GM19099 (cell line): ENCODE data around the gene C14orf132.

Experiments
- POLR2A ChIP-seq: IDR thresholded peaks from 3 replicates; pipeline ENCODE4 v1.6.1; 2011; ENCODE audit warnings: low read depth; ENCODE audit not compliant: insufficient read length; ENCODE audit errors: extremely low read depth

The C14orf132 gene

DNA sequence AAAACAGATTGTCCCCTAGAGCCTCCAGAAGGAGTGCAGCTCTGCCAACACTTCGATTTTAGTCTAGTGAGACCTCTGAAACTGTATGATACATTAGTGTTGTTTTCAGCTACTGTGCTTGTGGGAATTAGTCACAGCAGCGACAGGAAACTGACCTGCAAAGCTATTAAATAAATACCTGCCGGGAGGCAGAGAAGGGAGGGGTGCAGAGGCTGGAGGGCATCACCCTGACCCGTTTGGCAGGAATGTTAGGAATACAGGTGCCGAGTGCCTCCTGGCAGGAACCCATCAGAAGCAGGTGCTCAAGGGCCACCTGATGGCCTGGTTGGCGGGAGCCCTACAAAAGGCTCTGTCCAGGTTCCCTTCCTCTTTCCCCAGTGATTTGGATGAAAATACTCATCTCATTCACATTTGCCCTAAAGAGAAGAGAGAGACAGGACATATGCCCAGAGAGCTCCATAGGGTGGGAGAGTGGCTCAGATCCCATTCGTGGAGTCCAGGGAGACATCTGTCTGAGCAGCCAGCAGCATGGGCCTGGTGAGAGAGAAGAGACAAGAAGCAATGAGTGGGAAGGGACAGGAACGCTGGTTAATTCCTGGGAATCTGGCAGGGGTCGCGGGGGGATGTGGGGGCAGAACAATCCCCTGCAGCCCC is 44.6 kb downstream of the C14orf132 start:
- no peak for TF ChIP-seq POLR2A

DNA sequence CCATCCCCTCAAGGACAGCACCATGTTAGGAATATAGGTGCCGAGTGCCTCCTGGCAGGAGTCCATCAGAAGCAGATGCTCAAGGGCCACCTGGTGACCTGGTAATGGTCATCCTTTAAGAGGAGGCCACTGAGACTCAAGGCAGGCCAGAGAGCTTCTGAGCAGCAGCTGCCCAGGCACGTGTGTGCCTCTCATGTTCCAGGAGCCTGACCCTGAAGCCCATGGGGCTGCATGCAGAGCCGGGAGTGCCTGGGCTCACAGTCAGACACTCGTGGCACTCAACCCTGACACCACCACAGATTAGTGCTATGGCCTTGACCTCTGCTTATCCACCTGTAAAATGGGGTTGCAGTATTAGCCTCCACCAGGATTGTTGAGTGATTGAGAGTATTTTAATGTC is 45.6 kb downstream of the C14orf132 start:
- no peak for TF ChIP-seq POLR2A

DNA sequence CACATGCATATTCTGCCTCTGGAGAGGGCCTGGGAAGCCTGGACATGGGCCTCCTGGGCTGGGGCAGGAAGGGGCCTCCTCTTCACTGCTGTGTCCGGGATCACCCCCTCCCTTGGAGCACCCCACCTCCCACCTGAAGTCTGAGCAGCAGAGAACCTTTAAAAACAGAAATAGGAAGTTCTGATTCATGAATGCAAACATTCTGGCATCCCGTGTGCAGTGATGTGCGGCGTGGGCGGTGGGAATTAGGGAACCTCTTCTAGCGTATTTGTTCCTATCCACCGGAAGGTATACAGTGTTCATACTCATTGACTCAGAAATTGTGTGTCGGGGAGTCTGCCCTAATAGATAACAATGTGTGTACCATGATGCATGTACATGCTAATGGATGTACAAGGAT is 46.2 kb downstream of the C14orf132 start:
- no peak for TF ChIP-seq POLR2A

DNA sequence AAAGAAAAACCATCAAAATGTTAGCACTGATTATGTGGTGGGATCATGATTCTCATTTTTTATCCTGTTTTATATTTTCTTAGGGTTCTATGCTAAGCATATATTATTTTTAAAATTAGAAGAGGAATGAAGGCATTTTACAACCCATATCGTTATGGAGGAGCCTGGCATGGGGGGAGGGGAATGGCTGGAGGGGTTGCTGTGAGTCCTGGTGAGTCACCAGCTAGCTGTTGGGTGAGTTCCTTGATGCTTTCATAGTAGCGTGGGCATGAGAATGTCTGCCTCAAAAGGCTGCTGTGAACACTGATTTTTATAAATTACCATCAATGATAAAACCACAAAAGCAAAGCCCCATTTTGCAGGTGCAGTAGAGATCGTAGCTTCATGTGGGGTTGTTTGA is 46.9 kb downstream of the C14orf132 start:
- TF ChIP-seq POLR2A: no peak

DNA sequence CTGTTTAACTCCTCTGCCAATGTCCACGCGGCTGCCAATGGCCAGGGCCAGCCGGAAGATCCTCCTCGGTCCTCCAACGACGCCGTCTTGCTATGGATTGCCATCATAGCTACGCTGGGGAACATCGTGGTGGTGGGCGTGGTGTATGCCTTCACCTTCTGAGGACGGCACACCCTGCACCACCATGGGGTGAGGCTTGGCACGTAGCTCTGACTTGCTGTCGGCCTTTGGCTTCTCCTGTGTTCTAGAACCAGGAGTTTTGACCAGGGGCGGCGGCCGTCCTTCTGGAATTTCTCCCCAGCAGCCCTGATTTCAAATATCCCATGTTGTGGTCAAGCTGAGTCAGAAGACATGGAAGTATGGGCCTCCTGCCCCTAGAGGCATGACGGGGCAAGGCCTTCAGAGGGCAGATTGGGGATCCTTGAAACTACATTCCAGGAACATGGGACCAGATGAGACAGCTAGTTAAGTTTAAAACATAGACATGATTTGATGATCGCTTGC is 47.5 kb downstream of the C14orf132 start:
- TF ChIP-seq POLR2A: no peak

DNA sequence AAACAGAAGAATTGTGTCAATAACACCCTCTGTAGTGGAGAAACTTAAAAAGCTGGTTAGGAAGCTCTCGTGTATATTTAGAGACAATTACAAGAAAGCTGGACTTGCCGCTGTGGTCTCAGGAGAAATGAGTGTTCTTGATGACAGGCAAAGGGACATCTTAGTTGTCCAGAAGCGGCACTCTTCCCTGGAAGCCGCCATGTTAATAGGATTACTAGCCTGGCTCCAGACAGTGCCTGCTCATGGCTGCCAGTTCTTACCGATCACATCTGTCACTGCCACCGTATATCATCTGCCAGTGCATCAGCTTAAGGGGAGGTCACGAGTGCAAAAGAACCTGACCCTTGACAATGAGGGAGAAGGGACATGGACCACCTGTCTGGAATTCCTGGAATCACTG is 48.9 kb downstream of the C14orf132 start:
- no peak for TF ChIP-seq POLR2A

DNA sequence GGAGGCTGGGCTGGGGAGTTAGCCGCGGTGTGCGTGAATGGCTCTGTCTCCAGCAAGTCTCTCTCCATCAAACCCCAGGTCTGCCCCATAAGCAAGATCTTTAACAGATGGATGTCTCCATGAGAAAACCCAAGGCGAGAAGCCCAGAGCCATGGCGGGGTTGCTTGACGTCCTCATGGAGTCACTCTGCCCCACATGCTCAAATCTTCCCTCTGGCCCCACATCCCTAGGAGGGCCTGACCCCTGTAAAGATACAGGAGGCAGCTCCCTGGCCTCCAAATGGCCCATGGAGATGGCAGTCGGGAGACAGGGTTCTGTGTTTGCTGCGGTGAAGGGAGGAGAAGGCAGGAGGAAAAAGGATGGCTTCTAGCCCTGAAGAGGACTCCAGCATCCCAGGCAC is 49.3 kb downstream of the C14orf132 start:
- no peak for TF ChIP-seq POLR2A

DNA sequence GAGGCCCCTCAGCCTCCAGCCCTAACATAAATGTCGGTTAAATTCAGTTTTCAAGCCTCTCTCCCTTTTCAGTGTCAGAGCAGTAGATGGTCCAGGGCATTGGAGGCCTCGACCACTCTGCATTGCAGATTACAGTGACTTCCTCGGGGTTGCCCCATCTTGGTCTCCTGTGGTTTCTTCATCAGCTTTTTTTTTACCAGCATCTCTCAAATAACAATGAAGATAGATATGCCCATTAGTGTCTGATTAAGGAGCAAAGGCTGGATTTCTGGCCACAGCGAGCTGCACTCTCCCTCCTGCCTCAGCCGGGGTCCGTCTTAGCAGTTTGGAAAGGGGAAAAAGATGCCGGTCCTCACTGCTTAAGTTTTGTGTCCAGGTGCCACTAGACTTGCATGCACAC is 49.7 kb downstream of the C14orf132 start:
- TF ChIP-seq POLR2A: no peak

DNA sequence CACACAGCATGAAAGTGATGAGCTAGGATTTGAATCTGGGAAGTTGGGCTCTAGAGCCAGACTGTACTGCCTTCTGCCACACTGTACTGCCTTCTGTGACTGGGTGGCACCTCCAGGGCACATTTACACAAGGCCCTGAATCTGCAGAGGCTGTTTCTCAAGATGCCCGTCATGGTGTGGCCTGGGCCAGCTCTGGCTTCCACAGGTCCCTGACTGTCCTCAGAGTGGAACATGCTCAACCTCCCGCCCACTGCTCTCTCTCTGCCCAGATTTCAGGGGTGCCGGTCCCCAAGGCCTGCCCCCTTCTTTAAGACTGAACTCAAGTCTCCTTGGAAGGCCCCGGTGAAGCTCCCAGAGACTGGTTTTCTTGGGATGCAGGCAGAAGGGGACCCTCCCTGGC is 50.2 kb downstream of the C14orf132 start:
- TF ChIP-seq POLR2A: no peak

DNA sequence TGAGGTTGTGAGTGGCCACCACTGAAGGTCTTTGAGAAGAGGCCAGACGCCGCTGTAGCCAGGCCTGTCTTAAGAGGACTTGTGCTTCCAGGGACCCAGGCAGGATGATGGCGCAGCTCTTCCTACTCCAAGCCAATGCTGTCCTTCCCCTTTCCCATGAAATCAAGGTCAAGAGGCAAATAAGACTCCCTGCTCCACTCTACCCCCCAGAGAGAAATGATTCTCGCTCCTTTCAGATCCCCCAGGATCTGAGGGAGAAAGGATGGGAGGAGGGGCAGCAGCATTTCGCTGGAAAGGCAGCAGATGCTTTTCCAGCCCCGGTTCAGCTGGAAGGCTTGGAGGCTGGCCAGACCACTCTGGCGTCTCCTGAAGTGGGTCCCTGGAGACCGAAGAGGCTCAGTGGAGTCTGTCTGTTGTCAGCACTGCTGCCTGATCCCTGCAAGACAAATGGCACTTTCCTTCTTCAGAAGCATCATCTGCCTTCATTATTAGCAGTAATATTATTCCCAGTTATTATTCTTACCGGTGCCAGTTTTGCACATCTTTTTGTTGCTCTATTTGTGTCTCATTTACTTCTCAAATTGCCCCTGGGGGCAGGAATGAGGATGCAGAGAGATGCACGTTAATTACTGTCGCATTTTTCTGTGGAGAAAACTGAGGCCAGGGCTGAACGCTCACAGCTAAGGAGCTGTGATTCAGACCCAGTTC is 51.4 kb downstream of the C14orf132 start:
- no peak for TF ChIP-seq POLR2A

DNA sequence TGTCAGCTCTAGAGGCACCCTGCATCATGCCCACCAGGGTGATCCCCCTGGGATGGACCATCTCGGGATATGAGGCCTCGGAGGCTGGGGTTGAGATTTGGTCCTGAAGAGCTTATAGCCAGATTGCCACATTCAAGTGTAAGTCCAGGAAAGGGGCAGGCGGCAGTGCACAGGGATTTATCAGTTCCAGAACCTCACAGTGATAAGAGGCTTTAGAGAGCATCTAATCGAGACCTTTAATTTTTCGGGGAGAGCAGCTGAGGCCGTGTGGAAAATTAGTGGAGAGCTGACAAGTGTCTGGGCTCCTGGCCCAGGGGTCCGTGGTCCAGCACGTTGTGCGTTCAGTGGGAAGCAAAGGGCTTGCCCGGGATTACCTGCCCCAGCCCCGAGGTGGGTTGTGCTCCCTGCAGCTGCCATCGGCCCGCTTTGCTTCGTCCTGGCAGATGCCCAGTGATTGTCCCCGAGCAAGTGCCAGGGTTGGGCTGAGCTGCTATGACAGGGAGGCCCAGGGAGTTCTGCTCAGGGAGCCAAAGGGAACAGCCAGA is 52.1 kb downstream of the C14orf132 start:
- no peak for TF ChIP-seq POLR2A

DNA sequence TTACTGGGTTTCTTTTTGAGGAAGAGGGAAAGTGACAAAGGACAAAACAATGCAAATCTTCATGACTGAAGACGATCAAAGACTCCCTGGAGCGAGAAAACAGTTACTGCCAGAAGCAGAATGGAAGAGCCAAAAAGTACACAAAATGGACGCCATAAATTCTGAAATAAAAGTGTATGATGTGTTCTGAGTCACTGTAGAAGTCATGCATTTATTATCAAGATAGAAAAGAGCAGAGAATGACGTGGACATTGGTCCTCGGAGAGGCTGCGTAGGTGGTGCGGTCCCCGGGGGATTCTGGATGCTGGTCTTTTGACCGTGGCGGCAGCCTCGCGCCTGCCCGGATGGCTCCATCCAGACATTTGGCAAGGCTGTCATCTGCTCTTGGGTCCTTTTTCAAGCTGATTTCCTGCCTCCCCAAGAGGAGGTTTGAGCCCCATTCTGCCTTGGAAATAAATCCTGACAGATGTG is 52.8 kb downstream of the C14orf132 start:
- no peak for TF ChIP-seq POLR2A

DNA sequence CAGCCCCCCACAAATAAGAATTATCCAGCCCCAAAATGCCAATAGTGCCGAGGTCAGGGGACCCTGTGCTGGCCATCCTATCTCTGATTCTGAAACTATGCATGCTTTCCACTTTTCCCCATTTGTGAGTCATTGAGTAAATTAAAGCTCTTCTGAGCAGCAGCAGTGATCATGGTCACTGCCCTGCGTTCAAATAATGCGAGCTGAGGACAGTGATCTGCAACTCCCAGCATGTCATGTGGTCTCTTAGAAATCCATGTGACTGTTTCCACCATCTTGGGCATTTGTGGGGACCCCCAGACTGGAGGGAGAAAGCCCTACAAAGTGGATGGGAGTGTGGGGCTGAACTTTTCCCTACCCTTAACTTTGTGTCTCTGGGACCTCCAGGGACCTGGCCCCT is 53.8 kb downstream of the C14orf132 start:
- no peak for TF ChIP-seq POLR2A

DNA sequence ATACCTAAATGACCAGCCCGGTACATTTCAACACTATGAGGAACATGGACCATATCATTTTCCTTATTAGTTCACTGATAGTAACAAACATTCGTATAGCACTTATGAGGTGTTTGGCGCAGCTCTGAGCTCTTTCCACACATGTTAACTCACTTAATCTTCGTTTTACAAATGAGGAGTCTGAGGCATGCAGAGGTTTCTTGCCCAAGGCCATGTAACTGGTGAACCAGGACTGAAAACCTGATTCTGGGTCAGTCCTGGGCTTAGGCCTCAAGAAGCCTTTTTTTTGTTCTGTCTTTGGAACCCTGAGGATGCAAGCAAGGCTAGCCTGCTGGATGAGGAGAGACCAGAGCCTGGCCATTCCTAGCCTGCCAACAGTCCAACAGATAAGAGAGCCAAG is 55.0 kb downstream of the C14orf132 start:
- TF ChIP-seq POLR2A: no peak

DNA sequence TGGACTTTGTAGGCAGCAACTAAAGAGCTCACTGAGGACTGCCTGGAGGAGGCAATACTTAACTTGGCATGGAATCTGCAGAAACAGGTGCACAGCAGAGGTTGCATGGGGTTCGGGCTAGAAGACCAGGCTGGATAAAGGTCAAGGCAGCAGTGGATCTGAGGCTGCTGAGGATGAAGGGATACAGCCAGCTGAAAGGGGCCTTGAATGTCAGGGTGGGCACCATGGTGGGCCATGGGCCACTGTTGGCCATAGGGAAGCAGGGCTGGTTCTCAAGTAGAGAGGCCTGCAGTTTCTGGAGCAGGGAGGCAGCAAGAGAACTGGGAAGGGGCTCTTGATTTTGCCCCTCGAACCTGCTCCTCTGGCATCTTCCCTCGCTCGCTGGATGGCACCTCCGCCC is 55.5 kb downstream of the C14orf132 start:
- TF ChIP-seq POLR2A: no peak

DNA sequence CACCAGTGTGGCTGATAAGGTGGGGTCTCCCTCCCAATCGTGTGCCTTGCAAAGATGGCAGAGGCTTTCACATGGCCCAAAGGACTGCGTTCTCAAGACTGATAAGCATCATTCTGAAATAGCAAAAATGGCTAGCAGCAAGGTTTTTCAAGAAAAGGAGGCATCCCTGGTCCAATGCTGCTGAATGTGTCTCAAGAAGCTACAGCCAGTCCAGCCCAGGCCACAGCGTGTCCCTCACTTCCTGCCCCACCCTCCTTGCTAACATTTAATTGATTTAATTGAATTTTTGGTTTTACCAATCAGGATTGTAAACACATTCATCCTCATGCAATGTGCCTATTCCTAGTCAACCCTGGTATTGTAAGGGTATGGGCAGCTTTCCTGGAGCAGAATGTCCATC is 55.9 kb downstream of the C14orf132 start:
- no peak for TF ChIP-seq POLR2A
